Measurements from ENCODE around the gene RANGRF. TPM values are rescaled to one million over a fixed set of nuclear protein-coding genes. Genes with fewer than 3 reads are reported as not detected.

RANGRF gene
- polyA plus RNA-seq, 1 experiment, result 50.7 TPM

DNA sequence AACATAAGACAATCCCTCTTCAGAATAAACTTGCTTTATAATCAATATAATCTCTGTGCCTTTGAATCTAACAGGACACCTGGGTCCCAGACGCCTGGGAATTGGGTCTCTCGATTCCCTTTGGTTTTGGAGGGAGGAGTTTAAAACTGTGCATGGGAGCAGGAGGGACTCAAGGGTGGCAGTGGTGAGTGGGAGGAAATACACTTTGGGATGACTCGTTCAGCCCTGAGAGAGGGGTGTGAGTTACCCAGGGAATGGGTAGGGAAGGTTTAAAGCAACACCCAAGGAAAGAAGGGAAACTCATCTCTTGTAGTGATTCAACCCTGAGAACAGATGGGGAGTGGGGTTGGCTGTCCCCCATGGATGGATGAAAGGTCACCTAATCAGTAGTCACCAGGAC is 1.6 kb downstream of the RANGRF start:
- Histone ChIP-seq H3K27me3 (ENCODE audit: control insufficient read depth, insufficient read depth, low read length) (no peaks in the 10 kb centered on the region), H3K36me3 (ENCODE audit: control insufficient read depth, insufficient read depth, low read length) (no peaks in the 10 kb centered on the region; the same call in 1 of the 2 replicates), H3K4me3 (ENCODE audit: low read depth, low read length) (no peak overlapping the region)
- TF ChIP-seq, protein P1, sequence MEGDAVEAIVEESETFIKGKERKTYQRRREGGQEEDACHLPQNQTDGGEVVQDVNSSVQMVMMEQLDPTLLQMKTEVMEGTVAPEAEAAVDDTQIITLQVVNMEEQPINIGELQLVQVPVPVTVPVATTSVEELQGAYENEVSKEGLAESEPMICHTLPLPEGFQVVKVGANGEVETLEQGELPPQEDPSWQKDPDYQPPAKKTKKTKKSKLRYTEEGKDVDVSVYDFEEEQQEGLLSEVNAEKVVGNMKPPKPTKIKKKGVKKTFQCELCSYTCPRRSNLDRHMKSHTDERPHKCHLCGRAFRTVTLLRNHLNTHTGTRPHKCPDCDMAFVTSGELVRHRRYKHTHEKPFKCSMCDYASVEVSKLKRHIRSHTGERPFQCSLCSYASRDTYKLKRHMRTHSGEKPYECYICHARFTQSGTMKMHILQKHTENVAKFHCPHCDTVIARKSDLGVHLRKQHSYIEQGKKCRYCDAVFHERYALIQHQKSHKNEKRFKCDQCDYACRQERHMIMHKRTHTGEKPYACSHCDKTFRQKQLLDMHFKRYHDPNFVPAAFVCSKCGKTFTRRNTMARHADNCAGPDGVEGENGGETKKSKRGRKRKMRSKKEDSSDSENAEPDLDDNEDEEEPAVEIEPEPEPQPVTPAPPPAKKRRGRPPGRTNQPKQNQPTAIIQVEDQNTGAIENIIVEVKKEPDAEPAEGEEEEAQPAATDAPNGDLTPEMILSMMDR (IDR thresholded peaks at IDR 0.05; ENCODE audit: insufficient read depth, low read depth, low read length), result no peak
- CTCF ChIA-PET, result no interaction called here
- POLR2A ChIA-PET, result no interaction called here
- no peak for DNase-seq (ENCODE audit: low read depth)

DNA sequence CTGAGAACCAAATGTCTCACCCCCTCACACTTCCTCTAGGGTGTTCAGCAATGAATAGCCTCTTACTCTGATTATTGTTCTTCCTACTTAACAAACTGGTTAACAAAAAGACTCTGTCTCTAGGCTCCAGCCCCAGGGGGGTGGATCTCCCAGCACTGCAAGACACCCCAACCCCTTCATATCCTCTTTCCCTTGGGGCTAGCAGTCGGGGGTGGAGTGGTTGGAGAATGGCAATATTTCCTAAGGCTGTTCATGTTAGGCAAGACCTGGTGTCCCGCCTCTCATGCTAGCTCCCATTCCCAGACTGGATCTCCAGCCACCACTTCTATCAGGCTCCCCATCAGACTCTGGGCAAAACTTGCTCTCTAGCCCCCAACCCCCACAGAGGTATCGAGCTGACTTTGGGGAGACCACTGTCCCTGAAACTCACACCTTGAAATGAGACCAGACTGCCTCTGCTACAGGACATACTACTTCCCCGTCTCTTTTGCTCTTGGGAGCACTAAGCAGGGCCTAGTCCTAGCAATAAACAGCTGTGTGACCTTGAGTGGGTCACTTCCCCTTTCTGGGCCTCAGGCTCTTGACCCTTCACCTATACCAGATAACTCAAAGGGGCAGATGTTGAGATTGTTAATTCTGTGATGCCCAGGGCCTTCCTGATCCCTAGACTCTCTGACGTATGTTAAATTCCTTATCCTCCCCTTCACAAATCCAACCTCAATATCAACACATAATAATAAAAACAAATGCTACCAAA is 4.3 kb downstream of the RANGRF start:
- Histone ChIP-seq H3K4me3 (ENCODE audit: low read depth, low read length) (no peak overlapping the region), H3K36me3 (ENCODE audit: control insufficient read depth, insufficient read depth, low read length) (no peaks in the 10 kb centered on the region; the same call in 1 of the 2 replicates), H3K27me3 (ENCODE audit: control insufficient read depth, insufficient read depth, low read length) (no peaks in the 10 kb centered on the region)
- CTCF ChIA-PET, result no interaction called here
- POLR2A ChIA-PET, result interaction anchor here (0.6 kb wide), 1 partner anchor 20 kb away, joined by 9 read pairs; no protein-coding TSS in a partner anchor
- DNase-seq (ENCODE audit: low read depth), result no peak
- TF ChIP-seq, protein P1 (IDR thresholded peaks at IDR 0.05; ENCODE audit: insufficient read depth, low read depth, low read length), result no peak

DNA sequence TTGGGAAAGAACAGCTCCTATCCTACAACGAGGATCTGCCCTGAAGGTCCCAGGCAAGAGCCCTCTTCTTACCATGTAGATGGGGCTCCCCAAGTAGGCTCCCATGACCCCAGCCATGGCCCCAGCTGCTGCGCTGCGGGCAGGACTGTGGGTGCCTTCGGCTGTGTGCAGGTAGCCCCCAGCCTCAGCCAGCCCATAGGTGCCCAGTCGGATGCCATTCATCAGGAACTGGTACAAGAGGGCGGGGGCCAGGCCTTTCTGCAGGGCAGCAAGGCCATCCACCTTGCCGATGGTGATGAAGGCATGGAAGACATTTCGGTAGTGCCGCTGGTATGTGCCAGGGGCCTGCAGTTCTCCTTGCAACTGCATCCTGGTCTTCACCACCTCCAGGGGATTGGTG is 5.9 kb downstream of the RANGRF start:
- no peak overlapping the region for H3K4me3 ChIP-seq (ENCODE audit: low read depth, low read length)
- POLR2A ChIA-PET, result no interaction called here

DNA sequence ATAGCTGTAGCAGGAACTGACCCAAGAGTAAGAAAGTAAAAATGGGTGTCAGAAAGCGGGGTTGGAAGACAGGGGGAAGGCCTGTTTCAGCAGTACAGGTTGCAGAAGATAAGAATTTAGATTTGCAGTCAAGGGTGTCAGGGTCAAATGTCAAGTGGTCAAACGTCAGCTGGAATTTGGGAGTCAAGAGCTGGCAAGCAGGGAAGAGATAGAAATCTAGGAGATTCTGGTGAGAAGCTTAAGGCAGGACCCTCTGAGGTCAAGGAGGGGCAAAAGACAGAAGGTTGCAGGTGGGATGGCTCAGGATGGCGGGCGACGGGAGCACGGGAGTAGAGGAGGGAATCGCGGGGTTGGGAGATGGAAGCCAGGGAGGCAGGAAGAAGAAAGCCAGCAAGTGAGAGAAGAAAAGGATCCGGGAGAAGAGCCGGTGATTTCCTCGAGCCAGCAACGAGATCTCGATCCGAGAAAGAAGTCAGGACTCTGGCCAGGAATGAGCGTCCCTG is 6.4 kb downstream of the RANGRF start:
- ChIA-PET CTCF (interaction anchor here (0.6 to 1.8 kb wide), 6 partner anchors 10 to 235 kb away, joined by 3 to 6 read pairs (median 4); no protein-coding TSS in a partner anchor), POLR2A (interaction anchor here (0.7 kb wide), 1 partner anchor 31 kb away, joined by 11 read pairs; no protein-coding TSS in a partner anchor)
- Histone ChIP-seq H3K36me3 (ENCODE audit: control insufficient read depth, insufficient read depth, low read length) (no peaks in the 10 kb centered on the region), H3K27me3 (ENCODE audit: control insufficient read depth, insufficient read depth, low read length) (no peaks in the 10 kb centered on the region), H3K4me3 (ENCODE audit: low read depth, low read length) (peak overlapping the region; percentile 53)
- DNase-seq (ENCODE audit: low read depth), result no peak
- TF ChIP-seq, protein P1 (IDR thresholded peaks at IDR 0.05; ENCODE audit: insufficient read depth, low read depth, low read length), result no peak

More for the DNA sequence above, 5.9 kb downstream of the RANGRF start:
- CTCF ChIA-PET, result interaction anchor here (1.8 kb wide), 1 partner anchor 201 kb away, joined by 4 read pairs; no protein-coding TSS in a partner anchor
- TF ChIP-seq, protein P1 (IDR thresholded peaks at IDR 0.05; ENCODE audit: insufficient read depth, low read depth, low read length), result no peak
- Histone ChIP-seq H3K27me3 (ENCODE audit: control insufficient read depth, insufficient read depth, low read length) (no peaks in the 10 kb centered on the region), H3K36me3 (ENCODE audit: control insufficient read depth, insufficient read depth, low read length) (no peaks in the 10 kb centered on the region; the same call in 1 of the 2 replicates)
- DNase-seq (ENCODE audit: low read depth), result no peak

DNA sequence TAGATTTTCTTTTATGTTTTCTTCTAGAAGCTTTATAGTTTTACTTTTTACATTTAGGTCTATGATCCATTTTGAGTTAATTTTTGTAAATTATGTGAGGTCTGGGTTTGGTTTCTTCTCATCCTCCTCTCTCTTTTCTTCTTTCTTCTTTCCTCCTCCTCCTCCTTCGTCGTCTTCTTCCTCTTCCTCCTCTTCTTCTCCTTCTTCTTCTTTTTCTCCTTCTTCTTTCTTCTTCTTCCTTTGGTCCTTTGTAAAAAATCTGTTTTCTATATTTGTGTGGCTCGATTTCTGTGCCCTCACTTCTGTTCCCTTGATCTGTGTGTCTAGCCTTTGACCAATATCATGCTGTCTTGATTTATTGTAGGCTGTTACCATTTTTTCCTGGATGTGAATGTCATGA is 11.8 kb downstream of the RANGRF start:
- Histone ChIP-seq H3K4me3 (ENCODE audit: low read depth, low read length) (no peak overlapping the region), H3K36me3 (ENCODE audit: control insufficient read depth, insufficient read depth, low read length) (no peaks in the 10 kb centered on the region), H3K27me3 (ENCODE audit: control insufficient read depth, insufficient read depth, low read length) (no peaks in the 10 kb centered on the region)
- no peak for DNase-seq (ENCODE audit: low read depth)
- ChIA-PET CTCF (interaction anchor here (0.7 to 2.1 kb wide), 15 partner anchors 11 to 240 kb away, joined by 3 to 14 read pairs (median 4); partner anchors contain the start of genes CTC1, KRABD2 and RANGRF), POLR2A (no interaction called here)
- TF ChIP-seq, protein P1 (IDR thresholded peaks at IDR 0.05; ENCODE audit: insufficient read depth, low read depth, low read length), result no peak

Data from BJ (cell line).